ENCODE data around the gene CDT1.
"Not testable (repeated sequence)": the region's sequence is repeated elsewhere in the genome, so short reads cannot be mapped to it uniquely, and the experiment has no call there.

CDT1 gene

DNA sequence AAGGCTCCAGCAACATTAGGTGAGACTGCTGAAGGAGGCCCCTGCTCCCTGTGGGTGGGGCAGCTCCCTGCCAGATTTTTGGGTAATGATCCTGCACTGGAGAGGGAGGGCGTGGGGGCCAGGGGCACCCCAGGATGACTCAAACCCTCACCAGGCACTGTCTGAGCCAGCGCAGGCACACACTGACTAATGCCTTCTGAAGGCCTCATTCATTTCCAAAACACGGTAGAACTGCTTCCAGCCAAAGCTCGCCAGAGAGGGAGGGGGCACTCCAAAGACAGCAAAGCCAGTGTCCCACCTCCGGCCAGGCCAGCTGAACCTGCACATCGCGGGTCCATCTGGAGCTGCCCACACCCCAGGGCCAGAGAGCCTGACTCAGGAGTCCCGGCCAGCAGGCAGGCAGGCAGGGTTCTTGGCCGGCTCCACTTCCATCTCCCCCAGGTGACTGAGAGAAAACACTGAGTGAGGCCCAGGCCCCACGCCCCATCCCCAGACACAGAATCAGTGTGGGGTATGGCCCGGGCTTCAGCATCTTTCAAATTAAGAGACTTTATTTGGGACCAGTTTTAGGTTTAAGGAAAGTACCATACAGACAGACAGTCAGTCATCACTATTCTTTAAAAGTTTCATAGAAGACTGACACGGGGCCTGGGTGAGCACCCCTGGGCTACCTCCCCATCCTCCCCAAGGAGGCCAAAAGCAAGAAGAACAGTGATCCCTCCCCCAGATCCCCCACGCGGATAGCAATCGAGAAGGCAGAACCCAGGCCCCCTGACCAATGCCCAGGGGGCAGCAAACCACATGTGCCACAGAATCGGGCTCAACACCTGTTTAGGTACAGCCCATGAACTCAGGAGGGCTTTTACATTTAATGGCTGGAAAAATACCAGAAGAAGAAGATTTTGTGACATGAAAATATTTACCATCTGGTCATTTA, 20.9 kb upstream of the CDT1 start:
- DNase-seq (ENCODE audit: low read depth), result no peak

DNA sequence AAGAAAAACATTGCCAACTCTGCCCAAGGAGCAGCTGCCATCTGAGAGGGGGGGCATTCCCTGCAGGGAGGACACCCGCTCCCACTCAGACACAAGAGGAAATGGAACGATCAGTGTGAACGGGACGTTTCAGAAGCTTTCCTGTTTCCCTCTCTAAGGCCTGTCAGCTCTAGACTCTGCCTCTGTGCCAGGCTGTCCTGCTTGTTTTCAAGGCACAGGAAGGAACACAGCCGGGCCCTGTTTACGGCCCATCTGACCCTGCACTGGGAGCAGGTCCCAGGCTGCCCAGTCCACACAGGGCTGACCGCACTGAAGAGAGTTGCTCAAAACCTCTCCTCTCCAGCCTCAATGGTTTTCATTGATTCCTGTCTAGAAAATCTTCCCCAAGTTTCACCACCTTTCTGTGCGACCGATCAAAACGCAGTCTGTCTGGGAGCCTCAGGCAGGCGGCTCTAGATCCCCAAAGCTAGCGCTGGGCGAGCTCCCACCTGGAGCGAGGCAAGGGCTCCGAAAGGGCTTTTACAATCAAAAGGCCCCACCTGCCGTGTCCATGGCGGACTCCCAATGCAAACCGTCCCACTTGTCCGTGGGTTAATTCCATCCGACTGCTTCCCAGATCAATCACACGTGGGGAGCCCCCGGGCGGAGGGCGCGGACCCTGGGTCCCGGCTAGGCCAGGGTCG, 20.1 kb upstream of the CDT1 start:
- no peak for DNase-seq (ENCODE audit: low read depth)

DNA sequence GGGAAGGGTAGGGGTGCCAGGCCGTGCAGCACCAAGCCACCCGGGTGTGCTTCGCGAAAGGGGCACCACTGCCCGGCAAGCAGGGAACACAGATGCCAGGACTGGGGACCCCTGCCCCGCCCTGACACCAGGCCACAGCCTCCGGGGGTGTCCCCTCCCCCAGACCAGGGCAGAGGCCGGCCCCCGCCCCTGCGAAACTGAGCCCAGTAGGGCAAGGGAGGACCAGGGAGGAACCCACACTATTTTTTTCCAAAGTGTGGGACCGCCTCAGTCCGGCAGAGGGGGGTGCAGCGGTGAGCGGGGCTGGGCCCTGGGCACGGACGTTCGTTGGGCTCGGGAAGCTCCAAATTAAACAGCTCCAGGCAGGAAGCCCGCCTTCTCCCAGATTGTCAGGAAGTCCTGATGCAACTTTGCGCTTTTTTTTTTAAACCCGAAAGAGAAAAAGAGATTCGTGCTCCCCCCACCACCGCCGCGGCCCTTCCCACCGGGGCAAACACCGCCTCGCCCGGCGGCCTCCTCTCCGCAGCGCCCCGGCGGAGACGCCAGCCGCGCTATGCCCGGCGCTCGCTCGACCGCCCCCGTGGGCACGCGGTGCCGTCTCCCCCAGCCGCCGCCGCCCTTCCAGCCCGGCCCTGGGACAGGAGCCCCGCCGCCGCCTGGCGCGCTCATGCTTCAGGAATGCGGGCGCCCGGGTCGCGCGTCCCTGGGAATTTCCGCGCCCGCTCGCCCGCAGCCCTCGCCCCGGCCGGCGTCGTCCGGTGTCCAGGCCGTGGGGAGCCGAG, 19.3 kb upstream of the CDT1 start:
- DNase-seq (ENCODE audit: low read depth), result no peak

DNA sequence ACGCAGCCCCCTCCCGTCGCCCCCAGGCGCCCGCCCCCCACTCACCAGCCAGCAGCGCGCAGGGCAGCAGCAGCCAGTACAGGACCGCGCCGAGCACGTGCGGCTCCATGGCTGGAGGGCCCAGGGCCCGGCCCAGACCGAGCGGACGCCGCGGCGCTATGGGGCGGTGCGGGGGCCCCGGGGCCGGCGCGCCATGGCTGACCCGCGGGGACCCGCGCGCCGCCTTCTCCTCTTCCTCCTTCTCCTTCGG, 18.8 kb upstream of the CDT1 start:
- no peak for DNase-seq (ENCODE audit: low read depth)

DNA sequence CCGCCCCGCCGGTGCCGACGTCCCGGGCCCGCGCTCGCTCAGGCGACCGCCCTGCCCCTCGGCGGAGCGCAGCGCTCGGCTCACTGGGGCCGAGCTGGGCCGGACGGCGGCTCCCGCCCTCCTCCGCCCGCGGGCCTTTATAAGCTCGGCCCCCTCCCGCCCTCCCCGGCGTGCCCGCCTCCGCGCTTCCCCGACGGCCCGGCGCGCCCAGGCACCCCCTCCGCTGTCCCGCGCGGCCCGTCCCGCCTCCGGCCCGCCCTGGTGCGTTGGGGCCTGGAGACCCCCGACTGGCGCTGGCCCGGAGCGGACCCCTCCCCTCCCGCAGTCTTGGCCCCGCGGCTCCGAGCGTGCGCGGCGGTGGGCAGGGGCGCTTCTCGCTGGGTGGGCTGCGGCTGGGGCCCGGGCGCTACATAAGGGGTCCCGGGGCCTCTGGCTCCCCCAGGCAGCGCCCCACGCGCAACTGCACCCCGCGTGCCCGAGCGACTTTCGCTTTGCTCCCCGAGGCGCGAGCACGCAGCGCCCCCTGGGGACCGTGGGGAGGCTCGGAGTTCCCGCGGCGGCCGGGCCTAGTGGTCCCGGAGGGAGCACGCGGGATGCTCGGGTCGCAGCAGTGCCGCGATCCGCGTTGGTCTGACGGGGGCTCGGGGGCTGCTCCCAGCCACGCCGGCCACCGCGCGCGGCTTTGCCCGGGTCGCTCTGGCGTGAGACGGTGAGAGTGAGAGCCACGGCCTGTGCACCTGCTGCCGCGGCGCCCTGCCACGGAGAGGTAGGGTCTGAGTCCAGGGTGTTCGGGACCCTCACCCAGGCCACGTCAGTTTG, 18.3 kb upstream of the CDT1 start, which contains the start of gene PIEZO1:
Gene PIEZO1, minus strand, starts transcription at position 115 of the 819 bp plus-strand sequence. CDS start 256 bp downstream, outside the sequence.
- peak; percentile 68 for DNase-seq (ENCODE audit: low read depth)

DNA sequence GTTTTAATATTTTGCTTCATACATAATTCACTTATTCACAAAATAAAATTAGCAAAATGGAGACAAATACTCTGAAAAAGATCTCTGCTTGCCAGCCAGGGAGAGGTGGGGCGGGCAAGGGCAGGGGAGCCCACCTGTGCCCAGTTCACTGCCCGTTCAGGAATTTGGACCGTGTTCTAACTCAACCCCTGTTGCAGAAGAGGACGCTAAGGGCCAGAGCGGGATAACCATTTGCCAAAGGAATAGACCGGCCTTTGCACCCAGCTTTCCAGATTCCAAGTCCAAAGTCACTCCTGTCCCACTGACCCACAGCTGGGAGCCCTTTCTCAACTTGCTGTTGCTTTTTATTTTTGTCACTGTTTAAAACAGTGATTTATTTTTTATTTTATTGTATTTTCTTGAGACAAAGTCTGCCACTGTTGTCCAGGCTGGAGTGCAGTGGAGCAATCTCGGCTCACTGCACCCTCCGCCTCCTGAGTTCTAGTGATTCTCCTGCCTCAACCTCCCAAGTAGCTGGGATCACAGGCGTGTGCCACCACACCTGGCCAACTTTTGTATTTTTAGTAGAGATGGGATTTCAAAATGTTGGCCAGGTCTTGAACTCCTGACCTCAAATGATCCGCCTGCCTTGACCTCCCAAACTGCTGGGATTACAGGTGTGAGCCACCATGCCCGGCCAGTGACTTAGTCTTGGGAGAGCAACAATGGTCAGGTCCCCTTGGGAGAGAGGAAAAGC, 15.8 kb upstream of the CDT1 start:
- DNase-seq (ENCODE audit: low read depth), result no peak

DNA sequence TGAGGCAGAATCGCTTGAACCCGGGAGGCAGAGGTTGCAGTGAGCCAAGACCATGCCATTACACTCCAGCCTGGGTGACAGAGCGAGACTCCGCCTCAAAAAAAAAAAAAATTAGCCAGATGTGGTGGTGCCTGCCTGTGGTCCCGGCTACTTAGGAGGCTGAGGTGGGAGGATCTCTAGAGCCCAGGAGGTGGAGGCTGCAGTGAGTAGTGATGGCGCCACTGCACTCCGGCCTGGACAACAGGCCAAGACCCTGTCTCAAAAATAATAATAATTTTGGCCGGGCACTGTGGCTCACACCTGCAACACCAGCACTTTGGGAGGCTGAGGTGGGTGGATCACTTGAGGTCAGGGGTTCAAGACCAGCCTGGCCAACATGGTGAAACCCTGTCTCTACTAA, 14.8 kb upstream of the CDT1 start:
- not testable (repeated sequence) for DNase-seq (ENCODE audit: low read depth)

DNA sequence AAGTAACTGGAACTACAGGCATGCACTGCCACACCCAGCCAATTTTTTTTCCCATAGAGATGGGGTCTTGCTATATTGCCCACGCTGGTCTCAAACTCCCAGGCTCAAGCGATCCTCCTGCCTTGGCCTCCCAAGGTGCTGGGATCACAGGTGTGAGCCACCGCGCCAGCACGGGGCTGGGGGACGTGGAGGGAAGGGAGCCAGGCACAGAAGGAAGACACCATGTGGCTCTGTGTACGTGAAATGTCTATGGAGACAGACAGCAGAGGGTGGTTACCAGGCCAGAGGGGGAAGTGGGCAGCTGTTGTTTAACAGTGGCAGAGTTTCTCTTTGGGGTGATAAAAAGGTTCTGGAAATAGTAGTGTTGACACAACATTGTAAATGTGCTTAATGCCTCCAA, 14.0 kb upstream of the CDT1 start:
- DNase-seq (ENCODE audit: low read depth), result no peak

DNA sequence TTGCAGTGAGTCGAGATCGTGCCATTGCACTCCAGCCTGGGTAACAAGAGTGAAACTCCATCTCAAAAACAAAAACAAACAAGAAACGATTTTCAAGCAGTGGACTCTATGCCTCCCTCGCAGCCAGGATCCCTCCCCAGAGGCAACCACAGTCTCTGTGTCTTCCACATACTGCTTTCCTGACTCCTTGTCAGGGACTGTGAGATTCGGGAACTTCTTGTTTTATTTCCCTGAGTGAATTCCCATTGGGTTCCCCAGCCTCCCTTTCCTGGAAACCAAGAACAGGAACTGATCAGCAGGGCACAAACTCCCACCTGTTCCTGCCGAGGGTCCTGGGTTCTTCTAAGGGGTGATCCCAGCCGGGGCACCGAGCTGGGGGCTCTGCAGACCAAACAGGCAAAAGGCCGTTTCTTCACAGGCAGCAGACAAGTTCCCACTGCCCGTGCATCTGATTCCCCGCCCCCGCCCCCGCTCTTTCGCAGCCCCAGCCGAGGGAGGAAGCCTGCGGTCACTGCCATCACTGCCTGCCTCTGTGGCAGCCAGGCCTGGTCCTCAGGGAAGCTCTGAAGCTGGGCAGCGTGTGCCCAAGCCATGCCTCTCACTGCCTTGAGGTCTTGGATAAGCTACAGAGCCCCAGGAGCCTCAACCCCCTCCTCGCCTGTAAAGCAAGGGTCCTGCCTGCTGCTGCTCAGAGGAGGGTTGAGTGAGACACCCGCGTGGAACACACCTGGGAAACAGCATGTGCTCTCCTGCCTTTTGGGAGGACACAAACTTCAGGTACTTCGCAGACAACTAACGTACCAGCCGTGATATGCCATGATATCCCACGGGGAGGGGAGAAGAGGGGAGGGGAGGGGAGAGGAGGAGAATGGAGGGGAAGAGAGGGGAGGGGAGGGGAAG, 13.0 kb upstream of the CDT1 start:
- no peak for DNase-seq (ENCODE audit: low read depth)

DNA sequence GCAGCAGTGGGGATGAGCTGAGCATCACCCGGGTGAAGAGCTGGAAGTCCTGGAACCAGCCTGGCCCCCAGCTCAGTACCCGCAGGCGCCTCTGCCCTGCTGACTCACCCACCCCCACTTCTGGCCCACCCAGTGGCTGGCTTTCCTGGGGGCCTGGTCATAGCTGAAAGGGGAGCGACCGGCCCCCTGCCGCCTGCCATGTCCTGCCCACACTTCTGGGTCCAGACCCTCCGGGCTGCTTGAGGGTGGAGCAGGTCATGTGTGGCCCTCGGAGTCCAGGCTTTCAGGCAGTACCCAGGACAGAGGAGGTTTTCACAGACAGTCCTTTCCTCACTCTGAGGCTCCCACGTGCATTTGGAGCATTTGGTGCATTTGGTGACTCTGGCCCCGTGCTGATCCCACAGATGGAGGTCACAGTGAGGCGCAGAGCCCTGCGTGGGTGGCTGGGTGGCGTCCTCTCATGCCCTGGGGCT, 11.5 kb upstream of the CDT1 start:
- DNase-seq (ENCODE audit: low read depth), result no peak

DNA sequence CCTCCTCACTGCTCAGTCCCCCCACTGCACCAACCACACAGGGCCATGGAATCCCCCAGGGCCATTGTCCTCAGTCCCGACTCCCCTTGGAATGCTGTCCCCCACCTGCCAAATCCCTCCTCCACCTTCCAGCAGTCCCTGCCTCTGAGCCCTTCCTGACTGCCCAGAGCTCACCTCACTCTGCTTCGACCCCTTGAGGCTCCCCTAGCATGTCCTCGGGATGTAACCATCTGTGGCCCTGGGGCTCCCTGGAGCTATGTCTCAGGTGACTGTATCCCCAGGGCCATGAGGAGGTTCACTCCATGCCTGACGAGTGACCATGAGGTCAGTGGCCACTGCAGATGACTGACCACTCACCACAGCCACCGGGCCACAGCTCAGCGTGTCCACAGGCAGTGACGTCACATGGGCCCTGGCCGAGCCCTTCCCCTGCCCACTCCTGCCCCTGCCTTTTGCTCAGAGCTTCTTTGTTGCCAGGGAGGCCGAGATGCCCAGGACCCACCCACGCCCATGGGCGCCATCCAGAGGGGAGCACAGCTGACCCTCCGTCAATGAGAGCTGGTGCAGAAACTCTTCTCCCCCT, 10.8 kb upstream of the CDT1 start:
- no peak for DNase-seq (ENCODE audit: low read depth)

DNA sequence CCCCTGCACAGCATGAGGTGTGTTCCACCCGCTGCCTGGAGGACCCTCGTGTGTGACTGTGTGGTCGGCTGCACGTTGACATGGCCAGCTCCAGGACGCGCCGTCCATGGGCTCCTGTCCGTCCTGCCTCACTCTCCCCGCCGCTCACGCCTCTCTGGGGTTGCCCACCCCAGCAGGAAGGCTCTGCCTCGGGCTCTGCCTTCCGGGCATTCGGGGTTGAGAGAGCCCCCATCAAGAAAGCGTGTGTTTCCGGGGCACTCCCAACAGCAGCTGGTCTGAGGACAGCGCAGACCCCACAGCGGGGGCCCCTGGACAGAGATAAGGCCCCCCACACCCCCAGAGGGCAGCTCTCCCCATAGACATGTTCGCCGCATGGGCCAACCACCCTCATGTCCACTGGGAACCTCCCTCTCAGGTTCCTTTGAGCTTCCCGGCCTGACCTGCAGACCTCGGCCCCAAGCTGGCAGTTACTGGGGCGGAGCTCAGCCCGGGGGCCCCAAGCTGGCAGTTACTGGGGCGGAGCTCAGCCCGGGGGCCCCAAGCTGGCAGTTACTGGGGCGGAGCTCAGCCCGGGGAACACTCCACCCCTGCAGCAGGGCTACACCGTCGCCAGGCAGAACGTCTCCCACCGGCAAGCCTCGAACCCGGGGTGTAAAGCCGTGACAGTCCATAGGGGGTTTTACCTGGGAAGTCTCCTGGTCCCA, 10.2 kb upstream of the CDT1 start:
- no peak for DNase-seq (ENCODE audit: low read depth)

DNA sequence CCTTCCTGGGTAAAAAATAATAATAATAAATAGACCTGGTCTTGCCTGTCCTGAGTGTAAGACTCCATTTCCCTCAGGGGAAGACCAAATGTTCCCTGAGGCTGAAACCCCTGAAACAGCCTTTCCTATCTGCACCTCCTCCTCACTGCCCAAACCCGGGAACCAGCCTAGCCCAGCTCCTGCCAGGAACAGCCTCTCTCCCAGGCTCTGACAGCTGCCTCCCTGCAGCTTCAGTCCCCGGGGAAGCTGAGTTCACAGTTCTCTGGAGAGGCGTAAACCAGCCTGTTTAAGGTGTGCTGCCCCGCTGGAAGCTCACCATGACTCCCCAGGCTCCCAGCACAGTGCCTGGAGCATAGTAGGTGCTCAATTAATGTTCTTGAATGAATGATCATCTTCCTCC, 7.3 kb upstream of the CDT1 start:
- DNase-seq (ENCODE audit: low read depth), result no peak

DNA sequence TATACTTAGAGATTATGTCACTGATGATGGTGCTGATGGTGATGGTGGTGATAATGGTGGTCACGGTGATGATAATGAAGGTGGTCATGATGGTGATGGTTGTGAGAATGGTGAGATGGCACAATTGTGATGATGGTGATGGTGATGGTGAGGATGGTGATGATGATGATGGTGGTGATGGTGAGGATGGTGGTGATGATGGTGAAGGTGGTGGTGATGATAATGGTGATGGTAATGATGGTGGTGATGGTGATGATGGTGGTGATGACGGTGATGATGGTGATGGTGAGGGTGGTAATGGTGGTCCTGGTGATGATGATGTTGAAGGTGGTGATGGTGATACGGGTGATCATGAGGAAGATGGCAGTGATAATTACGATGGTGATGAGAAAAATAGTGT, 5.5 kb upstream of the CDT1 start:
- DNase-seq (ENCODE audit: low read depth), result no peak

DNA sequence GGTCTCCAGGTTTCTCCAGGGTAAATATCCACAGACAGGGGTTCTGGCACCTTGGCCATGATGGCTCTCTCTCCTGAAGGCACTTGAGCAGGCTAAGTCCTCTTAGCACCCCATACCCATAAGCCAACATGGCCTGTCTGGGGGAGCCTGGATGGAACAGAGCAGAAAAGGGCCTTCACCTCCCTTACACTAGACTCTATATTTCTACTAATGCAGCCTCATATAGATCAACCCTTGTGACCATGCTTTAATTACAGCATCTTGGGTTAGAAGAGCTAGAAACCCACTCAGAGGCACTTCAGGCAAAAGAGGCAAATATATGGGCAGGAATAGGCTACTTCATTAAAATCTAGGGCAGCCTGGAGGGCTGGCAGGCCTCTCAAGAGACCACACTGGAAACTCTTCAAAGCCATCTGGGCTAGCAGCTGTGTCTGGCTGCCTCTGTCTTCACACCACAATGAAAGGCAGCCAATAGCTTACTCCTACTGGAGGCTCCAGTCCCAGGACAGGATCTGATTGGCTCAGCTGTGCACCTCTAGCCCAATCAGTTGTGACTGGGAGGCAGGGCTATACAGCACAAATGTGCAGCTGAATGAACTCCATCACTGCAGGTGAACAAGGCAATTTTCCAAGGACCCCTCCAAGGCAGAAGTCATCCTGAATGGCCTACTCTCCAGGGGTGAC, 4.7 kb upstream of the CDT1 start:
- no peak for DNase-seq (ENCODE audit: low read depth)

DNA sequence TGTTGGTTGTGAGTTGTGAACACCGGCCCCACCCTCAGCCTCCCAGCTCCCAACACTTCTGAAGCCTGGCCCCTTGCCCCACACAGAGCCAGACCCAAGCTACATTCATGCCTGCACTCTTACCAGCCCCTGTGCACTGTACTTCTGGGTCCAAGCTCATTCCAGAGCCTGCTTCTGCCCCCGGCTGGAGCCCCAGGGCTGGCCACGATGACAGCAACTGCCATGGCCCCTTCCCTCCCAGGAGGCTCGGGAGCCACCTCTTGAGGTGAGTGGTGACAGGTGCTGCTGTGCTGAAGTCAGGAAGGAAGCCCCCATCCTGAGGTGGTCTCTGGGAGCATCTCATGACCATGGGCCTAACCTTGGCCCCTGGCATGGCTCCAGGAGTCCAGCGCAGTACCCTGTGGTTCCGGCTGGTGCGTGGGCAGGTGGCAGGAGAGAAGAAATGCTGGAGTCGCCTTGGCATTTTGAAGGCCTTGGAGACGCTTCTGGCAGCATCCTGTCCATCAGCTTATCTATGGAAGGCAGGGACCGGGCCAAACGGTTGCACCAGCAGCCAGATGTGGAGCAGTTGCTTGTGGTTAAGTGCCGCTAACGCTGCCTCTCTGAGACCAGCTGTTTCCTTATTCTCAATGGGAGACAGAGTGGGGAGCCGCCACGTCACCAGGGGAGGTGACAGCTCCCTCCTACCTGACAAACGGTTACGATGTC, 3.9 kb upstream of the CDT1 start:
- no peak for DNase-seq (ENCODE audit: low read depth)

DNA sequence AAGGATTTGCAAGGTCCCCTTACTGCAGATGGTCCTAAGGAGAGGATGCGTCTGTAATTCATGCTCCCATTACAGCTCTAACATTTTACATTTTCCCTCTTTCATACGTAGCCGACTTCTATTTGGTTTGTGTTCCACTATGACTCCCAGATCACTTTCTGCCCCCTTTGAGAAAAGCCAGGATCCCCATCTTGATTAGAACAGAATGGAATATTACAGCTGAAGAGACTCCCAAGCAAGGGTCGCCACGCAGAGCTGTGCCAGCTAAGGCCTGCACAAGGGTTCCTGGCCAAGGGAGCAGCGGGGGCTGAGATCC, 3.4 kb upstream of the CDT1 start:
- no peak for DNase-seq (ENCODE audit: low read depth)

DNA sequence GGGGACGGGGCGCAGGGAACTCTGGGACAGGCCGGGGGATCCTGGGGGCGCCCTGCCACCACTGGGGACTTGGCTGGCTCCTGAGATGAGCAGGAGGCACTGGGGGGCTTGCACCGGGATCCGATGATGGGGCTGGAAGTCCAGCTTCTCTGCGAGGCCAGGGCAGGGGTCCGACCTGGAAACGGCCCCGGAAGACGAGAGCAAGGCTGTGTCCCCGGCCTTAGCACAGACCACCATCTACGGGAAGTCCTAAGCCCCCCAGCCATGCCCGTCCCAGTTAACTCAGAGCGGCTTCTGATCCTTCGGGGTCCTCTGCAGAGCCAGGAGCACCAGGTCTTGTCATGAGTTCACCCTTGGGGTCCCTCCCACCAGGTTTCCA, 573 bp downstream of the CDT1 start:
- no peak for DNase-seq (ENCODE audit: low read depth)
